Liver (tissue), 9 donors: Measurements from ENCODE around the gene RABAC1. TPM values are rescaled to one million over a fixed set of nuclear protein-coding genes. Genes with fewer than 3 reads are reported as not detected.

Experiments
- DNase-seq: peaks from one replicate; pipeline ENCODE4 v3.0.0-alpha.2; 2017; ENCODE audit warnings: low spot score
- H3K27ac ChIP-seq, 2 donors: one replicate each; pipeline ENCODE4 v1.7.0; 2013; ENCODE audit warnings: inconsistent platforms in 2 of 2, low read length in 2 of 2, control low read depth in 1 of 2, low read depth in 1 of 2, mild to moderate bottlenecking in 1 of 2
- H3K27me3 ChIP-seq, 4 donors: one replicate each; pipeline versions ENCODE4 v1.6.1 to v1.7.0; 2013; ENCODE audit warnings: low read length in 3 of 4, inconsistent platforms in 1 of 4, mild to moderate bottlenecking in 1 of 4, moderate library complexity in 1 of 4; ENCODE audit not compliant: control insufficient read depth in 4 of 4, insufficient read depth in 4 of 4
- H3K36me3 ChIP-seq, 4 donors: one replicate each; pipeline versions ENCODE4 v1.6.1 to v1.7.0; 2013; ENCODE audit warnings: low read length in 3 of 4, mild to moderate bottlenecking in 3 of 4, low read depth in 1 of 4, moderate library complexity in 1 of 4; ENCODE audit not compliant: control insufficient read depth in 4 of 4, insufficient read depth in 3 of 4
- H3K4me1 ChIP-seq, 4 donors: one replicate each; pipeline versions ENCODE4 v1.6.1 to v1.7.0; 2013; ENCODE audit warnings: low read length in 3 of 4, mild to moderate bottlenecking in 3 of 4, moderate library complexity in 1 of 4; ENCODE audit not compliant: control insufficient read depth in 4 of 4, insufficient read depth in 4 of 4
- H3K4me3 ChIP-seq, 3 donors: one replicate each; pipeline versions ENCODE4 v1.6.1 to v1.7.0; 2013; ENCODE audit warnings: low read length in 3 of 3, control low read depth in 1 of 3, low read depth in 1 of 3, mild to moderate bottlenecking in 1 of 3
- H3K9ac ChIP-seq, 2 donors: one replicate each; pipeline ENCODE4 v1.7.0; 2013; ENCODE audit warnings: low read length in 2 of 2, mild to moderate bottlenecking in 2 of 2, moderate library complexity in 2 of 2, control low read depth in 1 of 2, low read depth in 1 of 2
- H3K9me3 ChIP-seq, 4 donors: one replicate each; pipeline versions ENCODE4 v1.6.1 to v1.7.0; 2013; ENCODE audit warnings: low read length in 3 of 4; ENCODE audit not compliant: control insufficient read depth in 4 of 4
- CTCF ChIP-seq: fragments of 150-350 bp; IDR thresholded peaks from 2 replicates; pipeline ENCODE4 v1.5.1; 2017; ENCODE audit warnings: improper control_type of control experiment, low read depth, low read length; ENCODE audit not compliant: missing input control
- FOXA2 ChIP-seq: IDR thresholded peaks from 2 replicates; pipeline ENCODE4 v1.6.1; 2016; ENCODE audit warnings: antibody characterized with exemption
- GABPA ChIP-seq, 2 donors: IDR thresholded peaks in 1 of 2; conservative IDR thresholded peaks in 1 of 2; 2 replicates each; pipeline ENCODE4 v1.6.1; 2016; ENCODE audit warnings: antibody characterized with exemption in 2 of 2, mild to moderate bottlenecking in 1 of 2, moderate library complexity in 1 of 2
- HNF4A ChIP-seq, 2 donors: conservative IDR thresholded peaks; 2 replicates each; pipeline ENCODE4 v1.6.1; 2016; ENCODE audit warnings: antibody characterized with exemption in 2 of 2, mild to moderate bottlenecking in 2 of 2
- HNF4G ChIP-seq: IDR thresholded peaks from 2 replicates; pipeline ENCODE4 v1.6.1; 2016; ENCODE audit warnings: antibody characterized with exemption
- JUND ChIP-seq, 2 donors: IDR thresholded peaks; 2 replicates each; pipeline ENCODE4 v1.6.1; 2016; ENCODE audit warnings: antibody characterized with exemption in 2 of 2
- MAX ChIP-seq: IDR thresholded peaks from 2 replicates; pipeline ENCODE4 v1.6.1; 2016; ENCODE audit warnings: antibody characterized with exemption
- NR2F2 ChIP-seq: IDR thresholded peaks from 2 replicates; pipeline ENCODE4 v1.6.1; 2016; ENCODE audit warnings: antibody characterized with exemption
- RAD21 ChIP-seq, 2 donors: IDR thresholded peaks; 2 replicates each; pipeline ENCODE4 v1.6.1; 2016; ENCODE audit warnings: antibody characterized with exemption in 2 of 2, mild to moderate bottlenecking in 2 of 2
- RXRA ChIP-seq, 2 donors: IDR thresholded peaks; 2 replicates each; pipeline ENCODE4 v1.6.1; 2017 to 2018; ENCODE audit warnings: antibody characterized with exemption in 2 of 2, mild to moderate bottlenecking in 1 of 2
- YY1 ChIP-seq: IDR thresholded peaks from 2 replicates; pipeline ENCODE4 v1.6.1; 2016; ENCODE audit warnings: antibody characterized with exemption, mild to moderate bottlenecking
- ZBTB33 ChIP-seq: IDR thresholded peaks from 2 replicates; pipeline ENCODE4 v1.6.1; 2016; ENCODE audit warnings: antibody characterized with exemption
- WGBS: extraction: QIAGEN DNeasy Blood & Tissue Kit; methylation state at CpG from one replicate; pipeline ENCODE4 v1.1.7; 2013; 5-methylcytosine and 5-hydroxymethylcytosine counted together
- polyA plus RNA-seq, 2 donors: library from polyadenylated mRNA; stranded (reverse) in 1 of 2; unstranded in 1 of 2; fragments of 200-250 nt in 1 of 2; fragments of >200 nt in 1 of 2; fragmentation: Nextera tagmentation in 1 of 2; extraction: Ambion mirVana in 1 of 2; gene quantifications; one replicate each; pipeline versions ENCODE4 v1.2.1 to v1.2.3, GENCODE V29; 2013 to 2015
- total RNA-seq, 2 donors: library from RNA; depleted of rRNA; stranded (reverse); fragments of >200 nt; gene quantifications; one replicate each; pipeline ENCODE4 v1.2.3, GENCODE V29; 2014
- TF ChIP-seq, protein P1 (sequence below): IDR thresholded peaks from 2 replicates; pipeline ENCODE4 v1.6.1; 2016; ENCODE audit warnings: antibody characterized with exemption, mild to moderate bottlenecking
- donor health status: healthy.
- donor health status: healthy.
- donor health status: healthy.
- donor health status: healthy.
- donor health status: healthy.

The RABAC1 gene
- total and polyA plus RNA-seq, 4 donors: 43.2 to 161 (median 99.3) TPM

DNA sequence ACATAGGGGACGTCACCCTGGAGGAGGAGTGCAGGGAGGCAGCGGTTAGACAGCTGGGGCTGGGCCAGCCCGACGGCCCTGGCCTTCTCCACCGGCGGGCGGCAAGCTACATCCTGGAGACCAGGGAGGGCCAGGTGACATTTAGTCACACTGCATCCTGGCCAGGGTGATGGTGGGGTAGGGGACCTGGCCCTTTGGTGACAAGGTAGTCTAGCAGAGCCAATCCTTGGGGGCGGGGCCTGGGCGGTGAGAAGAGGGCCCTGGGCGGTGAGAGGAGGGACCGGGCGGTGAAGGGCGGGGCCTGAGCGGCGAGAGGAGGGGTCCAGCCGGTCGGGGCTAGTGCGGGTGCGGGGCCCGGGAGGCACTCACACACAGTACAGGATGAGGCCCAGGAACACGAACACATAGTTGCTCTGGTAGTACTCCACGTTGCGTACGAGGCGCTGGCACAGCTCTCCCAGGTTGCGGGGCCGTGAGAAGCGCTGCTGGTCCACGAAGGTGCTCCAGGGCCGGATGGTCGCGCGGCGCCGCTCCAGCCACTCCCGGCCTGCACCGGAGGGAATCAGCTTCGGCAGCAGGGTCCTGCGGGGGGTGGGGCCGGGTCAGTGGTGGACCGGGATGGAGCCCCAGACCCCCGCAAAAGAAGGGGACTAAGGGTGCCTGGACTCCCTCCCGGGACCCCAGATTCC, 610 bp downstream of the RABAC1 start:
- peak overlapping the region; percentile 62 to 86 (median 86) for H3K4me3 ChIP-seq
- no peaks in the 10 kb centered on the region for H3K9me3 ChIP-seq
- H3K9ac ChIP-seq: peak overlapping the region; percentile 10 to 30
- H3K27ac ChIP-seq: peak overlapping the region; percentile 80
- peaks cover 0 to 6% (median 2%) of the 10 kb centered on the region in 4 donors for H3K36me3 ChIP-seq
- TF ChIP-seq YY1: peak; percentile 2
- no peak for TF ChIP-seq NR2F2
- TF ChIP-seq RXRA (IDR thresholded peaks at IDR 0.05): no peak
- no peak for TF ChIP-seq MAX
- TF ChIP-seq, protein P1, sequence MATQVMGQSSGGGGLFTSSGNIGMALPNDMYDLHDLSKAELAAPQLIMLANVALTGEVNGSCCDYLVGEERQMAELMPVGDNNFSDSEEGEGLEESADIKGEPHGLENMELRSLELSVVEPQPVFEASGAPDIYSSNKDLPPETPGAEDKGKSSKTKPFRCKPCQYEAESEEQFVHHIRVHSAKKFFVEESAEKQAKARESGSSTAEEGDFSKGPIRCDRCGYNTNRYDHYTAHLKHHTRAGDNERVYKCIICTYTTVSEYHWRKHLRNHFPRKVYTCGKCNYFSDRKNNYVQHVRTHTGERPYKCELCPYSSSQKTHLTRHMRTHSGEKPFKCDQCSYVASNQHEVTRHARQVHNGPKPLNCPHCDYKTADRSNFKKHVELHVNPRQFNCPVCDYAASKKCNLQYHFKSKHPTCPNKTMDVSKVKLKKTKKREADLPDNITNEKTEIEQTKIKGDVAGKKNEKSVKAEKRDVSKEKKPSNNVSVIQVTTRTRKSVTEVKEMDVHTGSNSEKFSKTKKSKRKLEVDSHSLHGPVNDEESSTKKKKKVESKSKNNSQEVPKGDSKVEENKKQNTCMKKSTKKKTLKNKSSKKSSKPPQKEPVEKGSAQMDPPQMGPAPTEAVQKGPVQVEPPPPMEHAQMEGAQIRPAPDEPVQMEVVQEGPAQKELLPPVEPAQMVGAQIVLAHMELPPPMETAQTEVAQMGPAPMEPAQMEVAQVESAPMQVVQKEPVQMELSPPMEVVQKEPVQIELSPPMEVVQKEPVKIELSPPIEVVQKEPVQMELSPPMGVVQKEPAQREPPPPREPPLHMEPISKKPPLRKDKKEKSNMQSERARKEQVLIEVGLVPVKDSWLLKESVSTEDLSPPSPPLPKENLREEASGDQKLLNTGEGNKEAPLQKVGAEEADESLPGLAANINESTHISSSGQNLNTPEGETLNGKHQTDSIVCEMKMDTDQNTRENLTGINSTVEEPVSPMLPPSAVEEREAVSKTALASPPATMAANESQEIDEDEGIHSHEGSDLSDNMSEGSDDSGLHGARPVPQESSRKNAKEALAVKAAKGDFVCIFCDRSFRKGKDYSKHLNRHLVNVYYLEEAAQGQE: peak; percentile 36
- peaks cover 0 to 14% (median 8%) of the 10 kb centered on the region in 4 donors for H3K4me1 ChIP-seq
- H3K27me3 ChIP-seq: no peaks in the 10 kb centered on the region
- WGBS: under 1% methylated on average over 43 of the region's 43 CpGs
- DNase-seq: peak; percentile 83

DNA sequence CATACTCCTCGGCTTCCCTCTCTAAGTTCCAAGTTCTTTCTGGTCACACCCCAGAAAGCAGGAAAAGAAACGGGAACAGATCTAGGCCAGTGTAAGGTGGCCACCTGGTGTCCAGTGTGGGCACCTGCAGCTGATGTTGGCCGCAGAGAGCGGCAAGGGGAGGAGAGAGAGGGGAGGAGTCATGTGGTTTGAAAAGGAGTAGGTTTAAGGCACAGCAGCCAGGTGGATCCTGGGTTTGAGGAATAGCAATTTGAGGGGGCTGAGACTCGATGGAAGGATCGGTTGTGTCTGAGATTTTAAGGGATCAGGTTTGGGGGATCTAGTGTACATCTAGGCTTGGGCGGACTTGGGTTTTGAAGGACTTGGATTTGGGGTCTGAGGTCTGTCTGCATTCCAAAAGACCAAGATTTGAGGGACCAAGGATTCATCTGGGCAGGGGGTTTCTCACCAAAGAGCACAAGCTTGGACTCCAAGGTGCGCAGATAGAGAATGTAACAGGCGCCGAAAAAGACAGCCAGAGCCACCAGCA, 1.2 kb downstream of the RABAC1 start:
- H3K27ac ChIP-seq: peak overlapping the region; percentile 80
- no peak overlapping the region for H3K9ac ChIP-seq
- no peaks in the 10 kb centered on the region for H3K27me3 ChIP-seq
- H3K4me1 ChIP-seq: peaks cover 0 to 14% (median 8%) of the 10 kb centered on the region in 4 donors
- peak overlapping the region in 2 of 3 donors; percentile 86 for H3K4me3 ChIP-seq
- WGBS: 15% methylated on average over 10 of the region's 10 CpGs
- peaks cover 0 to 6% (median 2%) of the 10 kb centered on the region in 4 donors for H3K36me3 ChIP-seq
- H3K9me3 ChIP-seq: no peaks in the 10 kb centered on the region
- DNase-seq: peak; percentile 60
- TF ChIP-seq HNF4G (no peak), HNF4A (conservative IDR thresholded peaks at IDR 0.05) (no peak), CTCF (peak; percentile 79), RAD21 (IDR thresholded peaks at IDR 0.05) (peak; percentile 85 to 91), JUND (IDR thresholded peaks at IDR 0.05) (no peak), FOXA2 (no peak), RXRA (IDR thresholded peaks at IDR 0.05) (no peak), ZBTB33 (no peak), GABPA (IDR thresholded peaks at IDR 0.05 in 1 of 2, conservative IDR thresholded peaks at IDR 0.05 in 1 of 2) (no peak), YY1 (peak; percentile 7)
